Measurements from ENCODE around the gene VPREB3.

Gene VPREB3

GRCh38 chr22:23782252-23782651 is 28.0 kb upstream of the VPREB3 start:
- no peak for DNase-seq

GRCh38 chr22:23781511-23782183 is 27.4 kb upstream of the VPREB3 start:
- no peak for DNase-seq

GRCh38 chr22:23781065-23781464 is 26.8 kb upstream of the VPREB3 start:
- no peak for DNase-seq

- no peak for DNase-seq
Measured at GRCh38 chr22:23780146-23780748, 26.0 kb upstream of the VPREB3 start.

GRCh38 chr22:23779731-23780130 is 25.5 kb upstream of the VPREB3 start:
- DNase-seq, result no peak

- no peak for DNase-seq
Measured at GRCh38 chr22:23779083-23779482, 24.9 kb upstream of the VPREB3 start.

GRCh38 chr22:23778577-23778900 is 24.3 kb upstream of the VPREB3 start:
- DNase-seq, result no peak

GRCh38 chr22:23777776-23778576 is 23.8 kb upstream of the VPREB3 start:
- DNase-seq, result no peak

- DNase-seq, result no peak
Measured at GRCh38 chr22:23775779-23776375, 21.7 kb upstream of the VPREB3 start.

GRCh38 chr22:23774922-23775436 is 20.8 kb upstream of the VPREB3 start:
- DNase-seq, result no peak

GRCh38 chr22:23774114-23774921 is 20.1 kb upstream of the VPREB3 start:
- DNase-seq, result no peak

- DNase-seq, result no peak
Measured at GRCh38 chr22:23773483-23774113, 19.4 kb upstream of the VPREB3 start.

- peak; percentile 54 for DNase-seq
Measured at GRCh38 chr22:23772649-23773473, 18.6 kb upstream of the VPREB3 start, which contains the start of gene MMP11. MMP11 (plus strand) TSS chr22:23772849; CDS start chr22:23772871, 22 bp downstream.

GRCh38 chr22:23772315-23772648 is 18.1 kb upstream of the VPREB3 start:
- DNase-seq, result no peak

GRCh38 chr22:23769321-23769965 is 15.2 kb upstream of the VPREB3 start:
- no peak for DNase-seq

GRCh38 chr22:23767673-23768548 is 13.7 kb upstream of the VPREB3 start, which contains the start of gene CHCHD10:
CHCHD10 (minus strand) TSS chr22:23767972; CDS start chr22:23767874, 98 bp downstream.
- DNase-seq, result peak; percentile 79

GRCh38 chr22:23767303-23767672 is 13.1 kb upstream of the VPREB3 start:
- DNase-seq, result no peak

GRCh38 chr22:23764899-23765881 is 11.0 kb upstream of the VPREB3 start:
- DNase-seq, result no peak

Measured in stimulated activated CD4-positive, alpha-beta T cell treated with anti-CD3 and anti-CD28 coated beads, Interleukin-4, amount 100 ng/mL, for 24 hours (primary cell).